LNCaP clone FGC (cell line): ENCODE measurements around the gene ZNF787.

Experiments used
- DNase-seq: peaks from one replicate; pipeline ENCODE4 v3.0.0-alpha.2; 2011; ENCODE audit warnings: low read depth
- H3K4me3 ChIP-seq: 2 replicates; pipeline ENCODE4 v1.5.1; 2011; ENCODE audit warnings: mild to moderate bottlenecking, low read depth, low read length, control low read depth
- CTCF ChIP-seq: IDR thresholded peaks from 2 replicates; pipeline ENCODE4 v1.5.1; 2012; ENCODE audit warnings: mild to moderate bottlenecking; ENCODE audit not compliant: control insufficient read depth, insufficient read depth; ENCODE audit errors: extremely low read depth

The ZNF787 gene

GRCh38 chr19:56111601-56112312, 9.3 kb downstream of the ZNF787 start:
- no peak for TF ChIP-seq CTCF

GRCh38 chr19:56110515-56111448, 10.3 kb downstream of the ZNF787 start:
- DNase-seq = peak; percentile 60
- peak overlapping the region; percentile 37 for H3K4me3 ChIP-seq
- TF ChIP-seq CTCF = no peak

More at GRCh38 chr19:56111601-56112312, 9.3 kb downstream of the ZNF787 start:
- peak; percentile 64 for DNase-seq
- peak overlapping the region; percentile 37 for H3K4me3 ChIP-seq

- no peak overlapping the region for H3K4me3 ChIP-seq
Observed at GRCh38 chr19:56109226-56109625, 11.9 kb downstream of the ZNF787 start.

GRCh38 chr19:56108447-56109195, 12.5 kb downstream of the ZNF787 start:
- DNase-seq = no peak
- TF ChIP-seq CTCF = no peak
- no peak overlapping the region for H3K4me3 ChIP-seq

More at GRCh38 chr19:56109226-56109625, 11.9 kb downstream of the ZNF787 start:
- no peak for TF ChIP-seq CTCF
- no peak for DNase-seq

GRCh38 chr19:56107626-56108351, 13.3 kb downstream of the ZNF787 start:
- no peak for TF ChIP-seq CTCF
- H3K4me3 ChIP-seq = no peak overlapping the region
- DNase-seq = no peak

GRCh38 chr19:56106993-56107392, 14.1 kb downstream of the ZNF787 start:
- no peak overlapping the region for H3K4me3 ChIP-seq
- TF ChIP-seq CTCF = no peak
- DNase-seq = no peak
